Measurements from ENCODE around the gene ATP8B3.

The ATP8B3 gene

DNA sequence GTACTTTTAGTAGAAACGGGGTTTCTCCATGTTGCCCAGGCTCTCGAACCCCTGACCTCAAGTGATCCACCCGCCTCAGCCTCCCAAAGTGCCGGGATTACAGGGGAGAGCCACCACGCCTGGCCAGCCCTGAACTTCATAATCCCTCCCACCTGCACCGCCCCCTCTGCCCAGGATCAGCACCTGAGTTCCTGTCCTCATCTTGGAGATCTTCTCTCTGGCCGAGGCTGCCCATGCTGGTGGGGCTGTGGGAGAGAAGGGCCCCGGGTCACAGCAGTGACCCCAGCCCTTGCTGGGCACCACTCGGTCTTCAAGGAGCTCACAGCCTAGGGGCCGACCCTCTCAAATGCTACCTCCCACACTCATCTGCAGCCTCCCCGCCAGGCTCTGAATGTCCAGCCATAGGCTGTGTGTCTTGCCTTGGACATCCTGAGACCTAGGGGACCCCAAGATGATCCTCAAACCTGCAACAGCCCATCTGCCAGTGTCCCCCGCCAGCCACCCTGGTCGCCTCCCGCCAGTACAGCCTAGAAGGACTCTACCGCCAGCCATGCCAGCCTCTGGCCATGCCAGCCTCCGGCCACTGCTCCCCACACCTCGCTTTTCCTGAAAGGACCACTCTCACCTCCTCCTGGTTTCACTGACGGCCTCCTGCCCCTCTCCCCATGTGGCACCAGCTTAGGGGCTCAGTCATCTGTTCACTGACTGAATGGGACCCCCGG lies 1.5 kb downstream of the ATP8B3 start:
- DNase-seq (ENCODE audit: low read depth): no peak
- no peak overlapping the region for H3K4me3 ChIP-seq (ENCODE audit: control insufficient read depth, low read depth, low read length)
- no peak for TF ChIP-seq CTCF (IDR thresholded peaks at IDR 0.05; ENCODE audit: control insufficient read depth, insufficient read depth, low read depth, low read length, missing control alignments)

DNA sequence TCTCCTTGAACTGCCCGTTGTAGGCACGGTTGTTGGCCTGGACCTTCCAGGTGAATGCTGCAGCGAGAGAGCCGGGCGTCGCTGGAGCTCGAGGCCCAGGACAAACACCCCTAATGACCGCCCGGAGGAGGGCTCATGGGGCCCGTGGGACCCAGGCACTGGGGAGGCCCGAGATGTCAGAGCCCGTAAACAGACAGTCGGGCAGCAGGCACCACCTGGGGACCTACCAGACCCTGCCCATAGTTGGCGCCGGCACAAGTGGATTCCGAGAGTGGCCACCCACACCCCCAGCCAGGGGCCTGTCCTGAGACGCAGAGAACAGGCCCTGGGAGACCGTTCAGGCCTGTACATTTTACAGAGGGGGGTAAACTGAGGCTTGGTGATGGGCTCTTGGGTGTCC lies 2.4 kb downstream of the ATP8B3 start:
- no peak for DNase-seq (ENCODE audit: low read depth)
- TF ChIP-seq CTCF (IDR thresholded peaks at IDR 0.05; ENCODE audit: control insufficient read depth, insufficient read depth, low read depth, low read length, missing control alignments): no peak
- H3K4me3 ChIP-seq (ENCODE audit: control insufficient read depth, low read depth, low read length): no peak overlapping the region

DNA sequence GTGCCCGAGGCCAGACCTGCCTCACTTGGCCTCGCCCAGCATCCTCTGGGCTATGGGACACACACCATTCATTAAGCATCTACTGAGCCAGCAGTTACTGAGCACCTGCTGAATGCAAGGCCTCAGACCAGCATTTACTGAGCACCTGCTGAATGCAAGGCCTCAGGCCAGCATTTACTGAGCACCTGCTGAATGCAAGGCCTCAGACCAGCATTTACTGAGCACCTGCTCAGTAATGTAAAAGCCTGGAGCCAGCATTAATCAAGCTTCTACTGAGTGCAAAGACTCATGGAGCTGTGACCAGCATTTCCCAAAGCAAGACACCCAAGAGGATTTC lies 3.7 kb downstream of the ATP8B3 start:
- no peak overlapping the region for H3K4me3 ChIP-seq (ENCODE audit: control insufficient read depth, low read depth, low read length)
- no peak for DNase-seq (ENCODE audit: low read depth)
- no peak for TF ChIP-seq CTCF (IDR thresholded peaks at IDR 0.05; ENCODE audit: control insufficient read depth, insufficient read depth, low read depth, low read length, missing control alignments)

- no peak overlapping the region for H3K4me3 ChIP-seq (ENCODE audit: control insufficient read depth, low read depth, low read length)
- DNase-seq (ENCODE audit: low read depth): no peak
- TF ChIP-seq CTCF (IDR thresholded peaks at IDR 0.05; ENCODE audit: control insufficient read depth, insufficient read depth, low read depth, low read length, missing control alignments): no peak
Measured at GRCh38 chr19:1807695-1808394, 4.2 kb downstream of the ATP8B3 start.

DNA sequence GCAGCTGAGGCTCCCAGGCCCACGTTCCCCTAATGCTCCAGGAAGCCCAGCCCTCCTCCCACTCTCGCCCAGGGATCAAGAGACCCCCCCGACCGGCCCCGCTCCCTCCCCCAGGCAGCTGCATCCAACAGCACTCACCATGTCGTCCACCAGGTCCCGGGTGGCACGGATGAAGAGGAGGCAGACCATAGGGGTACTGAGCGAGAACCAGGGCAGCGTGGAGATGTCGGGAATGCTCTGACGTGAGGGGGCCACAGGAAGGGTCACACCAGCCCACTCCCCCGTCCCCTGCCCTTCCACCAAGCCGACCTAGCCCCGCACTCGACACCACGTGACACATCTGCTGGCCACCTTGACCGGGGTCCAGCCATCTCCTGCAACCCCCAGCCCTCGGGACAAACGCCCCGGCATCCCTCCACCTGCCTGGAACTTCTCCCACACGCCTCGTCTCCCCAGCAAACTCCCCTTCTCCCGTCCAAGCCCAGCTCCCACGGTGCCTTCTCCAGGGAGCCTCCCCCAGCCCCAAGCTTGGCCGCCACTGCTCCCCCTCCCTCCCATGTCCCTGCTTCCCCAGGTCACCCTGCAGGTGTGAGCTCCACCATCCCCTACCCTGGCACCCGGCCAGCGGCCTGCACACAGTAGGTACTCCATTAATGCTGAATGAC lies 4.9 kb downstream of the ATP8B3 start:
- no peak for TF ChIP-seq CTCF (IDR thresholded peaks at IDR 0.05; ENCODE audit: control insufficient read depth, insufficient read depth, low read depth, low read length, missing control alignments)
- no peak overlapping the region for H3K4me3 ChIP-seq (ENCODE audit: control insufficient read depth, low read depth, low read length)
- no peak for DNase-seq (ENCODE audit: low read depth)

DNA sequence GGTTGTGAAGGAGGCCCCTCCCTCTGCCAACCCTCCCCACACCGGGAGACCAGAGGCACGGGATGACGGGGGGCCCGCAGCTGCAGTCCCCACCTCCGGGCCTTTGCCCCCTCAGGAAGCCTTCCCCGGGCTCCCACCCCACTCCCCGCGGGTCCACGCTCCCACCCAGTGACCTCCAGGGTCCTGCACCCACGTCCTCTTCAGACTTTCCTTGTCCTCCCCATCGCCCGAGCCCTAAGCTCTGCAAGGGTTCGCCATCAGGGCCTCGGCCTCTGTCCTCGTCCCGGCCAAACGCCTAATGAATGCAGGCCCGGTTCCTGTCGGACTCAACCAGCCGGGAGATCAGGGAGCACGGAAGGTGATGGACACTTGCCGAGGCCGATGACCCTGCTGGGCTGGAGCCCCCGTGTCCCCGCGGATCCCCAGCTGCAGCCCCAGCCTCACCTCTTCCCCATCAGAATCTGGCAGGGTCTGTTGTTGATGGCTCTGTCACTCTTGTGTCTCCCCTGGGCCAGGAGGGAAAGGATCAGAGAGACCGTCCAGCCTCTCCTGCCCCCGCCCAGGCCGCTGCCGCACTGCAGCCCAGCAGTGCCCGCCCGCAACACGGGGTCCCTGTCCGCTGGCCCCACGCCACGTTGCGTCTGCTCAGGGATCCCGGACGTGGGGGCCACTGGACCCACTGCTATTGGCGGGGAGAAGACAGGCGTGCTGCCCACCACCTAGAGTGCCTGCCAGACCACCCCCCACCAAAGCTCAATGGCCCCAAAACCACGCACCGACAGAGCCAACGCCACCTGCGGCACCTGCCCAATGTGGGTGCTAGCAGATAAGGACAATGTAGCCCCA lies 5.7 kb downstream of the ATP8B3 start:
- DNase-seq (ENCODE audit: low read depth): no peak
- TF ChIP-seq CTCF (IDR thresholded peaks at IDR 0.05; ENCODE audit: control insufficient read depth, insufficient read depth, low read depth, low read length, missing control alignments): no peak
- H3K4me3 ChIP-seq (ENCODE audit: control insufficient read depth, low read depth, low read length): no peak overlapping the region
